Measurements from ENCODE around the gene GUK1. TPM values are rescaled to one million over a fixed set of nuclear protein-coding genes. Genes with fewer than 3 reads are reported as not detected.

GUK1 gene
- total and polyA plus RNA-seq, 4 donors = 158 to 476 (median 307) TPM

- no peak overlapping the region for H3K27ac ChIP-seq (ENCODE audit: low read depth in 1 of 2, low read length in 1 of 2)
- no peak overlapping the region for H3K9ac ChIP-seq (ENCODE audit: insufficient read depth in 1 of 2, low read length in 2 of 2)
- peaks cover 0 to 21% (median 0%) of the 10 kb centered on the region in 5 donors for H3K4me1 ChIP-seq (ENCODE audit: control insufficient read depth in 5 of 5, insufficient read depth in 5 of 5, low read length in 5 of 5)
- peaks cover 0 to 13% (median 4%) of the 10 kb centered on the region in 4 donors for H3K9me3 ChIP-seq (ENCODE audit: control insufficient read depth in 4 of 4, insufficient read depth in 3 of 4, low read length in 3 of 4)
- ATAC-seq (ENCODE audit: insufficient read depth, low FRiP score) = no peak
- DNase-seq = no peak
- WGBS, 2 donors = 91% methylated on average over 34 of the region's 34 CpGs
- no peak overlapping the region for H3K4me3 ChIP-seq
- no peak for TF ChIP-seq CTCF (IDR thresholded peaks at IDR 0.05; ENCODE audit: control extremely low read depth, extremely low read depth)
- peaks cover 9 to 52% (median 34%) of the 10 kb centered on the region in 4 donors for H3K36me3 ChIP-seq (ENCODE audit: control insufficient read depth in 4 of 4, insufficient read depth in 4 of 4, low read length in 4 of 4)
- H3K27me3 ChIP-seq (ENCODE audit: control insufficient read depth in 3 of 3, insufficient read depth in 3 of 3, low read length in 2 of 3) = no peaks in the 10 kb centered on the region
Observed at GRCh38 chr1:228097333-228098081, 42.6 kb upstream of the GUK1 start.

- Histone ChIP-seq H3K4me3 (no peak overlapping the region), H3K36me3 (ENCODE audit: control insufficient read depth in 4 of 4, insufficient read depth in 4 of 4, low read length in 4 of 4) (peaks cover 9 to 47% (median 29%) of the 10 kb centered on the region in 4 donors), H3K9me3 (ENCODE audit: control insufficient read depth in 4 of 4, insufficient read depth in 3 of 4, low read length in 3 of 4) (peaks cover 0 to 13% (median 4%) of the 10 kb centered on the region in 4 donors), H3K27me3 (ENCODE audit: control insufficient read depth in 3 of 3, insufficient read depth in 3 of 3, low read length in 2 of 3) (no peaks in the 10 kb centered on the region), H3K27ac (ENCODE audit: low read depth in 1 of 2, low read length in 1 of 2) (no peak overlapping the region), H3K9ac (ENCODE audit: insufficient read depth in 1 of 2, low read length in 2 of 2) (no peak overlapping the region), H3K4me1 (ENCODE audit: control insufficient read depth in 5 of 5, insufficient read depth in 5 of 5, low read length in 5 of 5) (peaks cover 0 to 17% (median under 1%) of the 10 kb centered on the region in 5 donors)
- ATAC-seq (ENCODE audit: insufficient read depth, low FRiP score) (no peak), DNase-seq (no peak)
- no peak for TF ChIP-seq CTCF (IDR thresholded peaks at IDR 0.05; ENCODE audit: control extremely low read depth, extremely low read depth)
- WGBS, 2 donors = 90 to 93% methylated on average over 28 of the region's 28 CpGs
Observed at GRCh38 chr1:228098323-228098931, 41.7 kb upstream of the GUK1 start.

GRCh38 chr1:228099331-228099732, 40.7 kb upstream of the GUK1 start:
- ATAC-seq (ENCODE audit: insufficient read depth, low FRiP score) = no peak
- Histone ChIP-seq H3K27ac (ENCODE audit: low read depth in 1 of 2, low read length in 1 of 2) (peak overlapping the region in 1 of 2 donors; percentile 3), H3K4me1 (ENCODE audit: control insufficient read depth in 5 of 5, insufficient read depth in 5 of 5, low read length in 5 of 5) (peaks cover 0 to 14% (median 6%) of the 10 kb centered on the region in 5 donors), H3K27me3 (ENCODE audit: control insufficient read depth in 3 of 3, insufficient read depth in 3 of 3, low read length in 2 of 3) (no peaks in the 10 kb centered on the region), H3K9me3 (ENCODE audit: control insufficient read depth in 4 of 4, insufficient read depth in 3 of 4, low read length in 3 of 4) (peaks cover 0 to 10% (median 2%) of the 10 kb centered on the region in 4 donors), H3K9ac (ENCODE audit: insufficient read depth in 1 of 2, low read length in 2 of 2) (no peak overlapping the region), H3K36me3 (ENCODE audit: control insufficient read depth in 4 of 4, insufficient read depth in 4 of 4, low read length in 4 of 4) (peaks cover 9 to 44% (median 26%) of the 10 kb centered on the region in 4 donors), H3K4me3 (no peak overlapping the region)
- WGBS, 2 donors = 71 to 80% methylated on average over 4 of the region's 4 CpGs
- TF ChIP-seq CTCF (IDR thresholded peaks at IDR 0.05; ENCODE audit: control extremely low read depth, extremely low read depth) = no peak
- DNase-seq = no peak
